Inflammatory macrophage (primary cell): ENCODE measurements around the gene RPEL1.
A peak's percentile ranks its signal among the peaks of the same experiment; 100 is the strongest.

Experiments
- DNase-seq, 2 donors: peaks; one replicate each; pipeline ENCODE4 v3.0.0-alpha.2; 2020 to 2022

The RPEL1 gene

GRCh38 chr10:103280506-103280905 is 34.8 kb downstream of the RPEL1 start:
- DNase-seq: no peak

- no peak for DNase-seq
Observed at GRCh38 chr10:103281753-103282152, 36.1 kb downstream of the RPEL1 start.

- no peak for DNase-seq
Observed at GRCh38 chr10:103282961-103283360, 37.3 kb downstream of the RPEL1 start.

GRCh38 chr10:103284170-103284569 is 38.5 kb downstream of the RPEL1 start:
- peak; percentile 69 to 94 for DNase-seq

- DNase-seq: no peak
Observed at GRCh38 chr10:103287992-103288391, 42.3 kb downstream of the RPEL1 start.

- DNase-seq: no peak
Observed at GRCh38 chr10:103291588-103291987, 45.9 kb downstream of the RPEL1 start.

- no peak for DNase-seq
Observed at GRCh38 chr10:103295374-103296015, 49.8 kb downstream of the RPEL1 start.
